Measurements from ENCODE around the gene FOXQ1. TPM values are rescaled to one million over a fixed set of nuclear protein-coding genes. Genes with fewer than 3 reads are reported as not detected.

FOXQ1 gene
- under 1 TPM in 5 of 10 donors, not detected in 5; 0.05 to 0.86 (median 0.12) TPM for polyA plus RNA-seq (ENCODE audit: insufficient read length in 10 of 10)
- long read RNA-seq, donor 1: 0 reads
- long read RNA-seq, donor 2: 0 reads
- long read RNA-seq, donor 3: 0 reads
- long read RNA-seq, donor 4: 0 reads
- long read RNA-seq, donor 5: 0 reads
- long read RNA-seq, donor 6: 0 reads
- long read RNA-seq, donor 7: 0 reads
- long read RNA-seq, donor 8, partial matches to known transcripts: 0 of 2 reads
- long read RNA-seq, donor 8, other reads (novel, unspliced or antisense): 0 of 2 reads
- long read RNA-seq, donor 9: 0 reads

GRCh38 chr6:1311400-1312202 lies at the start of gene FOXQ1:
Gene FOXQ1 (plus strand): TSS chr6:1312098. CDS start chr6:1312705, 607 bp downstream.
- DNase-seq: peak in 1 of 3 donors; percentile 59

GRCh38 chr6:1262704-1263038 lies 49.2 kb upstream of the FOXQ1 start:
- no peak for DNase-seq

DNA sequence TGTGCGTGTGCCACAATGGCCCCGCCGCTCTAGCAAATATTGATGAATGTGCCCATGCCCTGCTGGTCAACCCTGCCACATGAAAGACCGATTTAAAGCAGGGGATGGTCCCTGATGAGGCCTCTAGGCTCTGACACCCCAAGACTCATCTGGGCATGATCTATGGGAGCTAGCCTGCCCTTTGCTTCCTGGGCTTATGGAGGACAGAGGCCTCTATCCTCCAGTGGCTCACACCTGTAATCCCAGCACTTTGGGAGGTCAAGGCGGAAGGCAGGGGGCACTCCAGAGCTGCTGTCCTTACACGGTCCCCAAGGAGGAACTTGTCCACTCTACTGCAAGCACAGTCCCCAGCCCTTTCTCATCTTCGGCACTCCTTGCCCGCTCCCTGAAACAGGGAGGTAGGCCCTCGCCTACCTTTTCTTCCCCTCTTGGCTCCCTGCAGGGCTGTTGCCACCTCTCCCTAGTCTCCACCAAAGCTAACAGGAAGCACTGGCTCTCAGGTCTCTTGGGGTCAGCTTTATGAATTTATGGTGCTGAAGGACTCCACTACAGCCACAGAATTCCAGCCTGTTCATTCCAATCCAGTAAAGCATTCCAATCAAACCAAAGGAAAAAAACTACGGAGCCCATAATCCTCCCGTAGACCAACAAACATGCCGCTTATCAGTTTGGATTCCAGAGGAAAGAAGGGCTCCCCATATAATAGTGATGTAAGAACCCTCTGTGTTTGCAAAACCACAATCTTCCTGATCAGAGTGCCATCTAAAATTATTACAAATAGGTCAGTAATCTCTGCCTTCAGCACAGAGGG lies 48.7 kb upstream of the FOXQ1 start:
- no peak for DNase-seq

- no peak for DNase-seq
Observed at GRCh38 chr6:1263850-1264377, 48.0 kb upstream of the FOXQ1 start.

DNA sequence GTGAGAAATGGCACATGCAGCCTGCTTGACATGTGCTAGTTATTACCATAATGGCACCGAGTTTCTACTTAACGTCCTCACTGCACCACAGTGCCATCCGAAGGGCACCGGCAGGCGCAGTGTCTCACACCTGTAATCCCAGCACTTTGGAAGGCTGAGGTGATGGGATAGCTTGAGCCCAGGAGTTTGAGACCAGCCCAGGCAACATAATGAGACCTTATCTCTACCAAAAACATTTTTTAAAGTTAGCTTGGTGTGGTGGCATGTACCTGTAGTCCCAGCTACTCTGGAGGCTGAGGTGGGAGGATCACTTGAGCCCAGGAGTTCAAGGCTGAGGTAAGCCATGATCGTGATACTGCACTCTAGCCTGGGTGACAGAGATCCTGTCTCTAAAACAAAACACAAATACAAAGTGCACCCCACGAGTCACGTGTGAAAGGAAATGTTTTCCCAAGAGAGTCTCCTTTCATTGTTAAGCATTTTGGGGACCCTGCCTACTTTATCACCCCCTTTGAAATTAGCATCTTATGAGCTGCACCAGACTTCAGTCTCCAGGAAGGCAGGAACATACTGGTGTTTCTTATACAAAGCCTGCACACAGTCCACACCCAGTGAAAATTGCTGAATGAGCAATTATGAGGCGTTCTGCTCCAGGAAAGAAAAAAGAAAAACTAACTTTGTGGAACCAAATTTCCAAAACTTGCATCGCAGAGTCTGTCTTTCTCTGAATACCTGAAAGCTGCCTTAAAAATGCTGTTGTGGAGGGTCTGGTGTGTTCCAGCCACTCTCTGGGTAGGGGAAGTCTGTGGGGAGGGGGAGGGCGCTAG lies 47.1 kb upstream of the FOXQ1 start:
- DNase-seq: no peak

GRCh38 chr6:1266686-1267056 lies 45.2 kb upstream of the FOXQ1 start:
- no peak for DNase-seq

DNA sequence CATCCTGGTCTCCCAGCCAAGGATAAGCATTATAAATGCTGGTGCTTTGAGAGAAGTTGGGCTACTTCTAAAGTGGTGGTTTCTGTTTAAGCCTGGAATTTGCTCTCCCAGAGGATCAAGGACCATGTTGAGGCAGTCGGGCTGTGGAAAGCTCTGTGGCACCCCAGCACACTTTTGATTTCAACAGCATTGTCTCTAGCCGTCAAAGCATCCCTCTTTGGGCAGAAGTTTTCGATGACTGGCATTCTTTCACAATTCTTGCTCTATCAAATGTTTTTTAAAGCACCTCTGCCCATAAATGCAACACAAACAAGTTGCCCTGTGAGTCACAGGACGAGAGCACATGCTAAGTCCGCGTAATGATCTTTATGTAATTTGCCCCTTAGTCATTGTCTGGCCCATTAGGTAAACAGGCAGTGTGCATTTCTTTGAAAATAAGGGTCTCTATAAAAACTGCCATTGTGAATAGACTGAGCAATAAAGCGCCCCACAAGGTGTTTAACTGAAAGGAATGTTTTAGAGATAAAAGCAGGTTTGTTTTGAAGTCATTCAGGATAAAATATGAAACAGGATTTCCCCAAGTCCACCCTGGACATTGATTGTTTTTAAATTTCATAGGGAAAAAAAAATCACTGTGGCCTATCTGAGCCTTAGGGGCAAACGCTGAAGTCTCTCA lies 44.7 kb upstream of the FOXQ1 start:
- DNase-seq: no peak

GRCh38 chr6:1267790-1268762 lies 43.8 kb upstream of the FOXQ1 start:
- DNase-seq: no peak

- no peak for DNase-seq
Observed at GRCh38 chr6:1271071-1271763, 40.7 kb upstream of the FOXQ1 start.

- no peak for DNase-seq
Observed at GRCh38 chr6:1278061-1278720, 33.7 kb upstream of the FOXQ1 start.

DNA sequence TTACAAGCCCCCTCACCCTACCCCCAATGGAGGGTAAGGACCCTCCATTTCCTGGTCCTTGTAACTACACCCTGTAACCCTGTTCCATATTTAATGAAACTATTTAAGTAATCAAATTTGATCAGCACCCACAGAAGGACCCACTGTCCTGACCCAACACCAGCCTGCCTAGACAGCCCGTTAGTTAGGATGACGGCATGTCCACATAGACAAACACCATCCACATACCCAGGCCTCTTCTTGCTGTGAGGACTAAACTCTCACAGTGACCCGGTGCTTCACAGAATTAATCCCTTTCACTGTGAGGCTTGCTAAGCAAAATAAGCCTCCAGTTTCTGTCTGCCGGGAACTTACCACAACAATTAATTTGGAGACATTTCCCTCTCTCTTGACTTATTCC lies 32.8 kb upstream of the FOXQ1 start:
- DNase-seq: no peak

DNA sequence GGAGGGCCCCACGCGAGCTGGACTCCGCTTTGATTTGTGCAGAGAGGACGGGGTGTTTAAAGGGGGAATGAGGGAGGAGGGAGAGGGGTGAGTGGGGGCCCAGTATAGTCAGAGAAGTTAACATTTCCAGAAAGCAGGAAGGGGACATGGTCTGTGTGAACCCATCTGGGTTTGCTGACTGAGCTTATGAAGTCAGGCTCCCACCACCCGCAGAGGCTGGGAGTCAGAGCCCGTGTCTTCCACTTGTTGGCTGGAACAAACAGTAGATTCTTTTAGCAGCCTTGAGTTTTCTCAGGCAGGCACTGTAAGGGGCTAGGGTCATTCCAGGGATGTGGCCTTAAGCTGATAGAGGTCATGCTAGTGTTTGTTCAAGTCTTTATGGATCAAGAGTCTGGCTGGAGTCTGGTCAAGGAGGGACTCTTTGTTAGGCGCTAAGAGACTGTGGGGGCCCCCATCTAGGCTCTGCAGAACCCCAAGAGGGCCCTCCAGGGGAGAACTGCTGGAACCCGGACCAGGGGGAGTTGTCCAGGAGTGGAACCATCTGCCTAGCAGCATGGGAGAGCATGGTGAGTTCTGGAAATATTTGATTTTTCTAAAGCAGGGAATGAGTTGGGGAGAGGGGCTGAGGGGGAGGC lies 31.1 kb upstream of the FOXQ1 start:
- DNase-seq: no peak

DNA sequence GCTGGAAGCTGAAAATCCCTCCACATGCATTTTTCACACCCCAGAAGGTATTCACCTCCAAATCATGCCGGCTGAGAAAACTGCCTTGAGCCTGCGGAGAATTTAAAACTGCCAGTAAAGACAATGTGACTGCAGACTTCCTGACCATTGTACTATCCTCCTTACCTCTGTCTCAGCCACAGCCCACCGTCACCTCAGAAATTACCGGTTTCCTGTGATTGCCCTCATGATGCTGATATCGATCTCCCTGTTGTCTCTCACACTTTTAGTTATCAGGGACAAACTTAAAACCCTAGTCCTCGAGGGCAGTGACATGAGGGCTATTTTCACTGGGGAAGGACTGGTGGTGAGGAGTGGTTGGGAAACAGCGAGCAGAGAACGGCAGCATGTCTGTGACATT lies 30.2 kb upstream of the FOXQ1 start:
- no peak for DNase-seq

DNA sequence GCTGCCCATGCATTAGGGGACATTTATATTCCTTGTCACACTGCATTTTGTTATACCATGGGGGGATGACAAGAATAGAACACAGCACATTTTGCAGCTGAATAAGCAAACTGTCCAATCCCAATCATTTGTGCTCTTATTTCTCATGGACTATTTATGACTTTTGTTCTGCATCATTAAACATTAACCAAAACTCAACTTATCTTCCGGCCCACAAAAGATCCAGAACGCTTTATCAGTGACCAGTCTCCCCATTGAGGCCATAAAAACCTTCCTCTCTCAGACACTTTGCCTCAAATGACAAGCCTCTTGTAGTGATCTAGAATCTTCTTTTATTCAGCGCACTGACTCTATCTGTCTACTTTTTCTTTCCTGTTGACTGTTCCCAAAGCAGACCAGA lies 28.4 kb upstream of the FOXQ1 start:
- no peak for DNase-seq

DNA sequence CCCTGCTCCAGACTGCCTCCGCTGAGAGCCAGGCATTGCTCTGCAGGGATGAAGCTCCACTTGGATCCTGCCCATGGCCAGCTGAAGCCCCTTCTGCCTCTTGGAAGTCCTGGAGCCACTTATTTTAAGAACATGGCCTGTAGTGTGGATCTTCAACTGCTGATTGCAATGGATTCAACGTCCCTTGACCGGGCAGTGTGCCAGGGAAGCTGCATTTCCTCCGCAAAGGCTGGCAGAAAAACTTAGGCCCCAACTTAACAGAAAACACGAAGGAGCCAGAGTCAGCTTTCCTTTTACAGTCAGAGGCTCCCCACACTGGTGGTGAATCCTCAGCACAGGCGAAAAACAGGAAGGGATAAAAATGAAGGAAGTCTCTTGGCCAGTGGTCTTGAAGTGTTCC lies 26.3 kb upstream of the FOXQ1 start:
- peak in 2 of 3 donors; percentile 17 to 45 for DNase-seq

- DNase-seq: peak in 1 of 3 donors; percentile 81
Observed at GRCh38 chr6:1285956-1286355, 25.9 kb upstream of the FOXQ1 start.

DNA sequence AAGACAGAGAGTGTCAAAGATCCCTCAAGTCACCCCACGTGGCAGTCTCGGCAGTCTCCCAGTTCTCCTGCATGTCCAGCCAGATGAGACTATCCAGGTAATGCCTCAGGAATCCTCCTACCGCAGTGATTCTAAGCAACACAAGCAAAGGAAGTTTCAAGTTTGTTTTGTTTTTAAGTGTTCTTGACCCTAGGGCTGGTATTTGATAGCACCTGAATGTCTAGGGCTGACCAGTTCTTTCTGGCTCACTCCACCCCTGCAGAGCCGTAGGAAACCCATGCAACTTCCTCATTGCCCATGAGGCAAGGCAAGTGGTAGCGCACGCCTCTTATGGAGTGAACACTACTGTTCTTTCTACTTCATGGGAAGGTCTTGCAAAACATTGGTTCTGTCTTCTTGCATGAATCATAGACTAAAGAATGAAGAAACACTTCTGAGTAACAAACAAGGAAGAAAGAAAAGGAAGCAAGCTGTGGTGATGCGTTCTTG lies 24.8 kb upstream of the FOXQ1 start:
- DNase-seq: peak in 1 of 3 donors; percentile 64

DNA sequence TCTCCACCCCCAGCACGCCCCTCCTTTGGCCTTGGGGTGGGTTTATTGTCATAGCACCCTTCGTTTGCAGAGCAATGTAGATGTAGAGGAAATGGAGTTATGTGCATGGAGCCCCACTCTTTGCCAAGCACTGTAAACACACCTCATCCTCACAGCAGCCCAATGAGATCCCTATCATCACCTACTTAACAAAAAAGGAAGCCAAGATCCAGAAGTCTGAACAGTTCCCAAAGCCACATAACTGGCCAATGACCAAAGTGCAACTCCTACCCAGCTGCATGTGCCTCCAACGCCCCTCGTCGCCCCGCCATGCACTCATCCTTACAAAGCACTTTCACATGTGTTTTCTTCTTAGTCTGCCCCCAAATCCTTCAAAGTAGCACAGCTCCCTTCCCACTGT lies 21.8 kb upstream of the FOXQ1 start:
- no peak for DNase-seq
